ENCODE results near the gene STOX1. TPM values are rescaled to one million over a fixed set of nuclear protein-coding genes. Genes with fewer than 3 reads are reported as not detected.

STOX1 gene
- polyA plus RNA-seq, 1 donor from 2014 or later: 1.2 TPM

DNA sequence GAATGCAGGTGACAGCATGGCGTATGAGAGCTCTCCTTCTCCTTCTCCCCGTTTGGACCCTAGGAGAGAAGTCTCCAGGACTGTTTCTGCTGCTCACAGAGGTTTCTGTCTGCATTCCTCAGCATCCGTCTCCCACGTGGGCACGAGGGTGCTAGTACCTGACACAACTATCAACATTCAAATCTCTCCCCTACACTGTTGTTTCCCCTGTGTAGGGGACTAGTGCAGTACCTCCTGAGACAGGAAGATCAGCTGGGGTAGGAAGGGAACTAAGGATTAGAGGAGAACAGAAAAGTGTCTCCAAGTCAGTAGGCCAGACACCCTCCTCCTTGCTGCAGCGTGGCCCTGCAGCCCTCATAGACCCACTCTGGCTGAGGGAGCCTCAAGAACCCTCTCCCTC lies 29.0 kb downstream of the STOX1 start:
- Histone ChIP-seq H2AFZ (ENCODE audit: low read depth, low read length) (no peak overlapping the region), H3K4me2 (ENCODE audit: low read length) (no peak overlapping the region), H3K27me3 (ENCODE audit: insufficient read depth, low read depth, low read length) (no peaks in the 10 kb centered on the region), H3K27ac (ENCODE audit: low read length) (no peak overlapping the region), H3K36me3 (ENCODE audit: insufficient read depth, low read length) (no peaks in the 10 kb centered on the region), H3K9me3 (ENCODE audit: low read length) (no peaks in the 10 kb centered on the region), H3K4me3 (ENCODE audit: low read length) (no peak overlapping the region), H3K9me2 (ENCODE audit: insufficient read depth, low read length) (no peaks in the 10 kb centered on the region), H3K79me2 (replicated peaks; ENCODE audit: insufficient read depth, low read length) (no peaks in the 10 kb centered on the region), H3K9ac (ENCODE audit: low read length) (no peak overlapping the region), H4K20me1 (ENCODE audit: insufficient read depth) (no peaks in the 10 kb centered on the region), H3F3A (ENCODE audit: insufficient read depth, low read length, poor library complexity, severe bottlenecking) (no peaks in the 10 kb centered on the region)
- TF ChIP-seq, protein P1, sequence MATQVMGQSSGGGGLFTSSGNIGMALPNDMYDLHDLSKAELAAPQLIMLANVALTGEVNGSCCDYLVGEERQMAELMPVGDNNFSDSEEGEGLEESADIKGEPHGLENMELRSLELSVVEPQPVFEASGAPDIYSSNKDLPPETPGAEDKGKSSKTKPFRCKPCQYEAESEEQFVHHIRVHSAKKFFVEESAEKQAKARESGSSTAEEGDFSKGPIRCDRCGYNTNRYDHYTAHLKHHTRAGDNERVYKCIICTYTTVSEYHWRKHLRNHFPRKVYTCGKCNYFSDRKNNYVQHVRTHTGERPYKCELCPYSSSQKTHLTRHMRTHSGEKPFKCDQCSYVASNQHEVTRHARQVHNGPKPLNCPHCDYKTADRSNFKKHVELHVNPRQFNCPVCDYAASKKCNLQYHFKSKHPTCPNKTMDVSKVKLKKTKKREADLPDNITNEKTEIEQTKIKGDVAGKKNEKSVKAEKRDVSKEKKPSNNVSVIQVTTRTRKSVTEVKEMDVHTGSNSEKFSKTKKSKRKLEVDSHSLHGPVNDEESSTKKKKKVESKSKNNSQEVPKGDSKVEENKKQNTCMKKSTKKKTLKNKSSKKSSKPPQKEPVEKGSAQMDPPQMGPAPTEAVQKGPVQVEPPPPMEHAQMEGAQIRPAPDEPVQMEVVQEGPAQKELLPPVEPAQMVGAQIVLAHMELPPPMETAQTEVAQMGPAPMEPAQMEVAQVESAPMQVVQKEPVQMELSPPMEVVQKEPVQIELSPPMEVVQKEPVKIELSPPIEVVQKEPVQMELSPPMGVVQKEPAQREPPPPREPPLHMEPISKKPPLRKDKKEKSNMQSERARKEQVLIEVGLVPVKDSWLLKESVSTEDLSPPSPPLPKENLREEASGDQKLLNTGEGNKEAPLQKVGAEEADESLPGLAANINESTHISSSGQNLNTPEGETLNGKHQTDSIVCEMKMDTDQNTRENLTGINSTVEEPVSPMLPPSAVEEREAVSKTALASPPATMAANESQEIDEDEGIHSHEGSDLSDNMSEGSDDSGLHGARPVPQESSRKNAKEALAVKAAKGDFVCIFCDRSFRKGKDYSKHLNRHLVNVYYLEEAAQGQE (IDR thresholded peaks at IDR 0.05; ENCODE audit: borderline replicate concordance): no peak
- TF ChIP-seq EP300 (conservative IDR thresholded peaks at IDR 0.05; ENCODE audit: poor library complexity, severe bottlenecking) (no peak), MXI1 (conservative IDR thresholded peaks at IDR 0.05; ENCODE audit: poor library complexity, severe bottlenecking) (no peak), TAF1 (IDR thresholded peaks at IDR 0.05; ENCODE audit: low read depth) (no peak), EZH2 (IDR thresholded peaks at IDR 0.05; ENCODE audit: borderline replicate concordance, insufficient read depth, low read length, poor library complexity, severe bottlenecking) (no peak), RAD21 (conservative IDR thresholded peaks at IDR 0.05) (no peak), SMC3 (conservative IDR thresholded peaks at IDR 0.05; ENCODE audit: poor library complexity) (no peak), POLR2AphosphoS5 (IDR thresholded peaks at IDR 0.05) (no peak)
- TF ChIP-seq, protein P2, sequence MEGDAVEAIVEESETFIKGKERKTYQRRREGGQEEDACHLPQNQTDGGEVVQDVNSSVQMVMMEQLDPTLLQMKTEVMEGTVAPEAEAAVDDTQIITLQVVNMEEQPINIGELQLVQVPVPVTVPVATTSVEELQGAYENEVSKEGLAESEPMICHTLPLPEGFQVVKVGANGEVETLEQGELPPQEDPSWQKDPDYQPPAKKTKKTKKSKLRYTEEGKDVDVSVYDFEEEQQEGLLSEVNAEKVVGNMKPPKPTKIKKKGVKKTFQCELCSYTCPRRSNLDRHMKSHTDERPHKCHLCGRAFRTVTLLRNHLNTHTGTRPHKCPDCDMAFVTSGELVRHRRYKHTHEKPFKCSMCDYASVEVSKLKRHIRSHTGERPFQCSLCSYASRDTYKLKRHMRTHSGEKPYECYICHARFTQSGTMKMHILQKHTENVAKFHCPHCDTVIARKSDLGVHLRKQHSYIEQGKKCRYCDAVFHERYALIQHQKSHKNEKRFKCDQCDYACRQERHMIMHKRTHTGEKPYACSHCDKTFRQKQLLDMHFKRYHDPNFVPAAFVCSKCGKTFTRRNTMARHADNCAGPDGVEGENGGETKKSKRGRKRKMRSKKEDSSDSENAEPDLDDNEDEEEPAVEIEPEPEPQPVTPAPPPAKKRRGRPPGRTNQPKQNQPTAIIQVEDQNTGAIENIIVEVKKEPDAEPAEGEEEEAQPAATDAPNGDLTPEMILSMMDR (IDR thresholded peaks at IDR 0.05; ENCODE audit: poor library complexity, severe bottlenecking): no peak

DNA sequence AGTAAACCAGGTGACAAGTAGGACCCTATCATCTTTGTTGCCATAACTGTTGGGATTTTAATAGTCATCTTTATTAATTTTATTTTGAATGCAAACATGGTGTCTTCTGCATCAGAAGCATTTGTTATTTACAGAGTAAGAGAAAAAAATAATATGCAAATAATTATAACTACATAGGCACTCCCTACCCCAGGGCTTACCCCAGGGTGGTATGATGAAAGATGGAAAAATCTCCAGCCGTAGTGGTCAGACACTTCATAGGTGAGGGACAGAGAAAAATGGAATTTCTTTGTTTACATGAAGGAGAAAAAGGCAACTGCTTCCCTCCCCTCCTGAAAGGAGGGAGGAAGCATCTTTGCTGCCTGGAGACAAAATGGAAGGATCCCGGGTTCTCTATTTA lies 29.7 kb downstream of the STOX1 start:
- Histone ChIP-seq H2AFZ (ENCODE audit: low read depth, low read length) (no peak overlapping the region), H3K36me3 (ENCODE audit: insufficient read depth, low read length) (no peaks in the 10 kb centered on the region), H3K9me3 (ENCODE audit: low read length) (no peaks in the 10 kb centered on the region), H3K4me2 (ENCODE audit: low read length) (no peak overlapping the region), H3K27me3 (ENCODE audit: insufficient read depth, low read depth, low read length) (no peaks in the 10 kb centered on the region), H3K27ac (ENCODE audit: low read length) (no peak overlapping the region), H4K20me1 (ENCODE audit: insufficient read depth) (no peaks in the 10 kb centered on the region), H3K4me3 (ENCODE audit: low read length) (no peak overlapping the region), H3K9ac (ENCODE audit: low read length) (no peak overlapping the region), H3K9me2 (ENCODE audit: insufficient read depth, low read length) (no peaks in the 10 kb centered on the region), H3K79me2 (replicated peaks; ENCODE audit: insufficient read depth, low read length) (no peaks in the 10 kb centered on the region), H3F3A (ENCODE audit: insufficient read depth, low read length, poor library complexity, severe bottlenecking) (no peaks in the 10 kb centered on the region)
- no peak for TF ChIP-seq POLR2AphosphoS5 (IDR thresholded peaks at IDR 0.05)
- no peak for TF ChIP-seq RAD21 (conservative IDR thresholded peaks at IDR 0.05)
- TF ChIP-seq, protein P1 (IDR thresholded peaks at IDR 0.05; ENCODE audit: borderline replicate concordance): no peak
- TF ChIP-seq MXI1 (conservative IDR thresholded peaks at IDR 0.05; ENCODE audit: poor library complexity, severe bottlenecking): no peak
- TF ChIP-seq, protein P2 (IDR thresholded peaks at IDR 0.05; ENCODE audit: poor library complexity, severe bottlenecking): no peak
- no peak for TF ChIP-seq TAF1 (IDR thresholded peaks at IDR 0.05; ENCODE audit: low read depth)
- TF ChIP-seq EP300 (conservative IDR thresholded peaks at IDR 0.05; ENCODE audit: poor library complexity, severe bottlenecking): no peak
- TF ChIP-seq SMC3 (conservative IDR thresholded peaks at IDR 0.05; ENCODE audit: poor library complexity): no peak
- TF ChIP-seq EZH2 (IDR thresholded peaks at IDR 0.05; ENCODE audit: borderline replicate concordance, insufficient read depth, low read length, poor library complexity, severe bottlenecking): no peak

Measured in neural cell (in vitro differentiated cells).